CD4-positive, alpha-beta T cell treated with Interferon gamma for 1 hour (primary cell): ENCODE results near the gene FKBP4.
"Not testable (repeated sequence)": the region's sequence is repeated elsewhere in the genome, so short reads cannot be mapped to it uniquely, and the experiment has no call there.

ENCODE experiments used
- DNase-seq: peaks from one replicate; pipeline ENCODE4 v3.0.0-alpha.2; 2020

The FKBP4 gene

GRCh38 chr12:2794736-2795289, at the start of gene FKBP4:
FKBP4 (plus strand) TSS chr12:2794970; CDS start chr12:2795140, 170 bp downstream.
- DNase-seq, result peak; percentile 91

- DNase-seq, result no peak
These were observed 49.1 kb upstream of the FKBP4 start for GRCh38 chr12:2745655-2746054.

- no peak for DNase-seq
These were observed 45.2 kb upstream of the FKBP4 start for GRCh38 chr12:2749580-2749979.

GRCh38 chr12:2750185-2750584, 44.6 kb upstream of the FKBP4 start:
- DNase-seq, result no peak

- DNase-seq, result no peak
These were observed 43.5 kb upstream of the FKBP4 start for GRCh38 chr12:2751230-2751629.

GRCh38 chr12:2751686-2752085, 43.1 kb upstream of the FKBP4 start:
- DNase-seq, result no peak

GRCh38 chr12:2752676-2753371, 41.9 kb upstream of the FKBP4 start:
- peak; percentile 51 for DNase-seq

- no peak for DNase-seq
These were observed 41.2 kb upstream of the FKBP4 start for GRCh38 chr12:2753536-2753935.

- DNase-seq, result no peak
These were observed 40.6 kb upstream of the FKBP4 start for GRCh38 chr12:2754208-2754607.

GRCh38 chr12:2756756-2757155, 38.0 kb upstream of the FKBP4 start:
- no peak for DNase-seq

GRCh38 chr12:2759733-2760132, 35.0 kb upstream of the FKBP4 start:
- no peak for DNase-seq

GRCh38 chr12:2764398-2764797, 30.4 kb upstream of the FKBP4 start:
- no peak for DNase-seq

- no peak for DNase-seq
These were observed 29.7 kb upstream of the FKBP4 start for GRCh38 chr12:2765052-2765451.

GRCh38 chr12:2765608-2766007, 29.2 kb upstream of the FKBP4 start:
- no peak for DNase-seq

- no peak for DNase-seq
These were observed 26.4 kb upstream of the FKBP4 start for GRCh38 chr12:2768224-2768961.

- DNase-seq, result no peak
These were observed 24.8 kb upstream of the FKBP4 start for GRCh38 chr12:2769866-2770533.

GRCh38 chr12:2770544-2770943, 24.2 kb upstream of the FKBP4 start:
- not testable (repeated sequence) for DNase-seq

- DNase-seq, result no peak
These were observed 22.4 kb upstream of the FKBP4 start for GRCh38 chr12:2772370-2772769.

- DNase-seq, result no peak
These were observed 21.4 kb upstream of the FKBP4 start for GRCh38 chr12:2773199-2773875.

- no peak for DNase-seq
These were observed 19.3 kb upstream of the FKBP4 start for GRCh38 chr12:2775431-2775830.

- no peak for DNase-seq
These were observed 18.5 kb upstream of the FKBP4 start for GRCh38 chr12:2776129-2776806.

GRCh38 chr12:2779281-2779680, 15.5 kb upstream of the FKBP4 start:
- DNase-seq, result no peak
